Stimulated activated CD4-positive, alpha-beta T cell treated with anti-CD3 and anti-CD28 coated beads, Interleukin-2, amount 100 ng/mL, for 4 hours (primary cell): ENCODE results near the gene TENT5C.

ENCODE experiments used
- DNase-seq: peaks from one replicate; pipeline ENCODE4 v3.0.0-alpha.2; 2020; ENCODE audit warnings: low read depth

The TENT5C gene

DNA sequence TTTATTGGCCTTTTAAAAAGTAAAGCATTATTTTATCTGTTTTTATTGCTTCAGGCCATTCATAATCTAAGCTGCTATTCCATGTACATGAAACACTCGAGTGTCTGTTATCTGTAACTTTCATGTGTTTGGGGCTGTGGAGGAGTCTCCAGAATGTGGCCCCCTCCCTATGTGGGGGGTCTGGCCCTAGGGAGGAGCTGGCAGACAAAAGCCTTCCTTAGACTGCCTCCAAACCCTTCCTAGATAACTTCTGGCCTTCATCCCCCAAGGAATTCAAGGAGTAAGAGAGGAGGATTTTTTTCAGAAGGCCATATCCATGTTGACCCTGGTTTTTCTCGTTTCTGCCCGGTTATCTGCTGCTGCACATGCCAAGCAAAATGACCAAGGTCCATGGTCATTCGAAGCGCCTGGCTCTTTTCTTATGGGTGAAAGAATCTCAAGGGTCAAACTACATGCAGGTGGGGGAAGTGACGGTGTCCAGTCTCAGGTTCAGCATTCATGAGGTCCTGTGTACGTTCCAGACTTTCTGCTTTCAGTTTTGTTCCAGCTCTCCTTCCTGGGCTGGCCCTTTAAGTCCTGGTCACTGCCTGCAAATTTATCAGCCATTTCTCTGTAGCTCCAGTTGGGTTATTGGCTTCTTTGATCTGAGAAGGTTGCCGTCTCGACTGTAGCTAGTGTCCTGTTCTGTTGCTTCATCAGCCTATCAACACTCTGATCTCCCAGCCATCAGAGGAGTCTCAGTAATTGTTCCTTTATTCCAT, 8.3 kb downstream of the TENT5C start:
- no peak for DNase-seq

DNA sequence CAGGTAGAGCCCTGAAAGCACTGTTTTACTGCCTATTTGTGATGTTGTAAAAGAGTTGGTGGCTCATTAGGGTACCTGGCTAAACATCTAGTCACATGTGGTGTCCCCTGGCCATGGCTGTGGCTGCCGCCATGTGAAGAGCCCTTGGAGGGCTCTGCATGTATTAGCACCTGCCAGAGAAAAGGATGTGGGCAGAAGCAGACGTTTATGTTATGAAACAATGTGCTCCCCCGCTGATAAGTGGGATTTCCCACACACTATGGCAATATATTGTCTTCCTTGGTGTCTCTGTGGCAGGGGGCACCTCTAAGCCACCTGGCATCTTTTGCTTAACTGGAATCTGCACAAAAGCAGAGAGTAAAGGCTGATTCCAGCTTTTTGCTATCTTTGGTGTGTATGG, 9.6 kb downstream of the TENT5C start:
- DNase-seq: no peak

DNA sequence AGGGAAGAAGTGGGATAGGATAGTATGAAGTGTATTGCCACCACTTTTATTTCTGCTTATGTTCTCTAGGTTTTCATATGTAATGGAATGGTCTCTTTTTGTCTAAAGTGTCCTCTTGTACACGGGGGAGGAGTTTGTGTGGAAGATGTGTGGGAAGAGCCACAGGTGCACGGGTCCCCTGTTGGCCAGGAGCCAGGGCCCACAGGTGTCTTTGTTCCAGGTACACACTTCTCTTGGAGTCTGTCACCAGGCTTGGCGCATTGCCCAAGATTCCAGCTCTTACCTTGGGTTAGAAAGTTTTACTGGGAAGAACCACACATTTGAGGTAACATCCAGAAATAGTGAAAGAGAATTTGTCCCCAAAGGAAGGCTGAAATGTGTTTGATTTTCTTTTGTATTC, 10.5 kb downstream of the TENT5C start:
- no peak for DNase-seq

DNA sequence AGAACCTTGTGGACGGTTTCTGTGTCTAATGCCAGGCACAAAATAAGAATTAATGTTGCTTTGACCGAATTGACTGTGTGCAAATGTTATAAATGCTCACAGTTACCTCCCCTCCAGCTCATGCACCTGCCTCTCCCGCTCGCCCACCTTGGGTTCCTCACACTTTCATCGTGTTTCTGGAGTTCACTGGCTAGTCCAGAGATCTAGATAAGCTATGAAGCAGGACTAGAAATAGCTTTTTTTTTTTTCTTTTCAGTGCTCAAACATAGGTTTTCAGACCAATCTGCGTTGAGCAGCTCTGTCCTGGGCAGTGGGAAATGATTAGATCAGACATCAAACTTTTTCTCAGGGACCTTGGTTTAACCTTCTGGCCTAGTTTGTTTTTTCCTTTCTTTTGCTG, 11.1 kb downstream of the TENT5C start:
- no peak for DNase-seq

DNA sequence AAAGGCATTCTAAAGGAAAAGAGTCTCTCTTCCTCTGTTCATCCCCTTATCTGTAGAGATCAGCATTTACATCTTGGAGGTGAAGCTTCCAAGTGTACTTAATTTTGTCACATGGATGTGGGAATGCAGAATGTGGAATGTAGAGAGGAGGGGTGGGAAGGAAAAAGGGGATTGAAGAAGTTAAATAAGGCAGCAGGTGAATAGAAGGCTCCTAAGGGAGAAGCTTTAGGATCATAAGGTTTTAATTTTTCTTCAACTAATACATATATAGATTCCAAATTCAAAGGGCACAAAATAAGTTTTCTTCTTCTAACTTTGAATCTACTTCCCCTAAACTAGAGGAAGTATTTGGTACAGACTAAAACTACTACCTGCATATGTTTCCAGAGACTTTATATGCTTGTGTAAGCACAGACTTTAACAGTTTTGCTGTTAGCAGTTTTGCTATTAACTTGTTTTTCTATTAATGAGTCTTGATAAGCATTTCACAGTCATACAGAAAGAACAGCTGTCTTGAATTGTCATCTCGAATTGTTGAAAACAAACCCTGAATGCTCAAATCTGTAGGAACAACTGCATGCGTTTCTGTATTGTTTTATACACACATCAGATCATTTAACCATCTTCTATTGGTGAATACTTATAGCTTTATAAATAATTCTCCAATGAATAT, 12.7 kb downstream of the TENT5C start:
- no peak for DNase-seq

DNA sequence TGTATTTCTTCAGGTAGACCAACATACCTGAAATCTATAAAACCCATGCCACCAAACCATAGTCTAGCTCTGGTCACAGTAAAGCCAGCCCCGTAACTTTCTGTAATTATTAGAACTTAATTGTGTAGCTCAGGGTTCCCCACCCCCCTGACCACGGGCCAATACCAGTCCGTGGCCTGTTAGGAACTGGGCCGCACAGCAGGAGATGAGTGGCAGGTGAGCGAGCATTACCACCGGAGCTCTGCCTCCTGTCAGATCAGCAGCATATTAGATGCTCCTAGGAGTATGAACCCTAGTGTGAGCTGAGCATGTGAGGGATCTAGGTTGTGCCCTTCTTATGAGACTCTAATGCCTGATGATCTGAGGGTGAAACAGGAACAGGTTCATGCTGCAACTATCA, 14.6 kb downstream of the TENT5C start:
- no peak for DNase-seq

DNA sequence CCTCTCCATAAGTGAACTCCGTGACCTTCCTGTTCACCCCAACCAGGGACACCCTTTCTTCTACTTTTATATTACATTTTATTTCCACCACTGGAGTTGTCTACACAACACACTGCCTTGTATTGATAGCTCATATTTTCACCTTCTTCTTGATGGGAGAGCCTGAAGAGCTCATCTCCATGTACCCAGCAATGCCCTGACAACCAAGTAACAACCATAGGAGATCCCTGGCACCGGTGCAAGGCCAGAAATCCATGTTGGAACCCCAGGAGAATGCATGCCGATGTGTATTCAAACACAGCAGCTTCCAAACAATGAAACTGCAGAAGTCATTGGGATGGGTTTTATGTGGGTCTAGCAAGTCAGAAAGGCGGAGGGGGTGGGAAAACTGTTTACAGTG, 15.5 kb downstream of the TENT5C start:
- no peak for DNase-seq

DNA sequence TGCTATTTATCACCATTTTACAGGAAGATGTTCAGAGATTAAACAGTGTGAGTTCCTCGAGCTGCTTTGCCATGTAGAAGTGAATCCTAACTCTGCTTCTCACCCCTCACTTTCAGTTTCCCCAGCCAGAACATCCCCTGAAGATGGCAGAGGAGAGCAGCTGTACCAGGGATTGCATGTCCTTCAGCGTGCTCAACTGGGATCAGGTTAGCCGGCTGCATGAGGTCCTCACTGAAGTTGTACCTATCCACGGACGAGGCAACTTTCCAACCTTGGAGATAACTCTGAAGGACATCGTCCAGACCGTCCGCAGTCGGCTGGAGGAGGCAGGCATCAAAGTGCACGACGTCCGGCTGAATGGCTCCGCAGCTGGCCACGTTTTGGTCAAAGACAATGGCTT, 16.9 kb downstream of the TENT5C start:
- DNase-seq: no peak

DNA sequence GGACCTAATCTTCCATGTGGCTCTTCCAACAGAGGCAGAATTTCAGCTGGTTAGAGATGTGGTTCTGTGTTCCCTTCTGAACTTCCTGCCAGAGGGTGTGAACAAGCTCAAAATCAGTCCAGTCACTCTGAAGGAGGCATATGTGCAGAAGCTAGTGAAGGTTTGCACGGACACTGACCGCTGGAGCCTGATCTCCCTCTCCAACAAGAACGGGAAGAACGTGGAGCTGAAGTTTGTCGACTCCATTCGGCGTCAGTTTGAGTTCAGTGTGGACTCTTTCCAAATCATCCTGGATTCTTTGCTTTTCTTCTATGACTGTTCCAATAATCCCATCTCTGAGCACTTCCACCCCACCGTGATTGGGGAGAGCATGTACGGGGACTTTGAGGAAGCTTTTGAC, 17.3 kb downstream of the TENT5C start:
- DNase-seq: no peak

DNA sequence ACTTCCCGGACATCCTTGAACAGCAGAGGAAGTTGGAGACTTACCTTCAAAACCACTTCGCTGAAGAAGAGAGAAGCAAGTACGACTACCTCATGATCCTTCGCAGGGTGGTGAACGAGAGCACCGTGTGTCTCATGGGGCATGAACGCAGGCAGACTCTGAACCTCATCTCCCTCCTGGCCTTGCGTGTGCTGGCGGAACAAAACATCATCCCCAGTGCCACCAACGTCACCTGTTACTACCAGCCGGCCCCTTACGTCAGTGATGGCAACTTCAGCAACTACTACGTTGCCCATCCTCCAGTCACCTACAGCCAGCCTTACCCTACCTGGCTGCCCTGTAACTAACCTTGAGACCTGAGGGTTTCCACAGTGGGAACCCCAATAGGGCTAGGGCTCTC, 17.9 kb downstream of the TENT5C start:
- DNase-seq: no peak

DNA sequence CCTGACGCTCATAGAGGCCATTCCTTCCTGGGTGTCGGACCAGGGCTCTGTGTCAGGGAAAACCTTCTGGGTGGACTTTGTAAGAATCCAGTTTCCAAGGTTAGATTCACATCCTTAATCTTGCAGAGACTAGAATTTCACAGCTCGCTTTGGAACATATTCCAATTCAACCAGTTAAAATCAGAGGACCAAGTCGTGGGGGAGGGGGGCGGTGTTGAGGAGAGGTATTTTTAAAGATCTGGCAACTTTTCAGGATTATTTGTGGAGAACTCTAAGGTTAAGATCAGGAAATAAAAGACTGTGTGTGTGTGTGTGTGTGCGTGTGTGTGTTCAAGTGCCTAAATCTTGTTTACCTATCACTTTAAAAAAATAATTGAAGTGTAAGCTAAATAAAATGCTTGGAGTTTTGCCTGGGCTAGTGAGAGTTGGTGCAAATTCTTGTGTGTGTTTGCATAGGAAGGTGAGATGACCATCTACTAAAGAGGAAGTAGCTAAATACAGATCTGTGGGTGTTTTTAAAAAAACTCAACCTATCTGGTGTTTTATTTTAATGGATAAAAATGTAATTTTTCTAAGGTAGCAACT, 21.8 kb downstream of the TENT5C start:
- no peak for DNase-seq

DNA sequence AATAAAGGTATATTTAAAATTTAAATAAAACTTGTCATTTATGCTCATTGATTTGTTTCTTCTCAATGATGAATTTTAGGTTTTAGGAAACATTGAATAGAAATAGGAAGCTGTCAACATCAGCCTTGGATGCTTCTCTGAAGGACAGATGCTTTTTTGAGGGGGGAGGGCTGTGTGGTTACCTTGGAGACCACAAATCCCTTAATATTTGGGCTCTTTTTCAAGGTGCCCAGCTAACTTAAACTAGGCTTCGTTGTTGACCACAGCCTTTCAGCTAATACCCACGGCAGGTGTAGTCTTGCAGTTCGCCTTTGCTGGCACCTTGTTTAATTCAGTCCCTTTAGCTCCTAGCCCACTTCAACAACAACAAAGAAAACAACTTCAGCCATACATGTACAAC, 22.5 kb downstream of the TENT5C start:
- DNase-seq: no peak

DNA sequence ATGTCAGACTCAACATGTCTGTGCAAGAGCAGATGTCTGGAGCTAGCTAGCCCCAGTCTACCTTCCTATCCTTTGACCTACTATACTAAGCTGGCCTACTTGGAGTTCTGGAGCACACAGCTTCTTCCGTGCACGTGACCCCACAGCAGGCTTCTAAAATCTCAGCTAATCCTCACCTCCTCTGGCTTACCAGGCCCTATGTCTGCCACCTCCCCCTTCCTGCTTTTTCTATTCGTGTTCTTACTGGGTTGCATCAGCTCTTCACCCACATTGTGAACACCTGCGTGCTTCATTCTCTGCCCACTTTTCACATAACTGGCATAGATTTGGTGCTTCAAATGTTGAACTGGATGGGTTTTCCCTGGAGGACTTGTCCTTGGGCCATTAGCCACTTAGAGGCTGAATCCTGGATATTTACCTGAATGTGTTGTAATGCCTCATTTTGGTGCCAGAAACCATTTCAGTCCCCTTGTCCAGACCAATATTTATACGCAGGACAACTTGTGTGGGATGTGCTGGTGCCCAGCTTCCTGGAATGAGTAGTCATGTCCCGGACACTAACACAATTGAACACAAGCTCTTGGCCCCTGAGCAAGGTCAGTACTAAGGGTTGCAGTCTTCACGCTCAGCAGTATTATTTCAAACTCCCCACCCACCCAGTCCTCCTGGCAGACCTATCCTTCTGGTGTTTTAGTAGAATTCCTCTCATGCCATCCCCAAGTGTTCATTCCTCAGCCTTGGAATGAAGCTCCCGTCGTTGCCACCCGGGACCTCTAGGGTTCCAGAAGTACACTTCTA, 24.0 kb downstream of the TENT5C start:
- no peak for DNase-seq

DNA sequence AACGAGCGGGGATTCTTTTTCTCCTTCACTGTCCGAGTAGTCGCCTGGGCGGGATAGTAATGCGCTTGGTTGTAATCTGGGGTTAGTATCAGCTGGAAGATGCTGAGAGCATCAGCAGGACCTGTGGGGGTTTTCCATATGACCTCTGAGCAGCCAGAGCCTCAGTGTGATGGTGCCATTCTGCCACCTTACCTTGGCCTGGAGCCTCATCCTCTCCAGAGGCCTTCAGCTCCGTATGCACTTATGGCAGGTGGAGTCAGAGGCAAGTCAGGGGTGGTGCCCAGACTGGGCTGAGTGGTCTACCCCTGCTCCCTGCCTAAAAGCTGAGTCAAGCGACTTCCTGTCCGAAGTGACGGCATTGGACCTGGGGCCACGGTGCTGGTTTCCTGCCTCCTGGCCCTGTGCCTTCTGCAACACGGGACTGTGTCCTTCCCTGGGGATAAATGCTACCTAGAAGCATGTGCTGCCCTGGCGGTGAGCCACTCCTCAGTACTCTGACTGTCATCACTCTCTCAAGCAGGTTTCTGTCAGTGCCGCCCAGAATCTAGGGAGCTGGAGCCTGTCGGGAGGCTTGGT, 24.7 kb downstream of the TENT5C start:
- no peak for DNase-seq

DNA sequence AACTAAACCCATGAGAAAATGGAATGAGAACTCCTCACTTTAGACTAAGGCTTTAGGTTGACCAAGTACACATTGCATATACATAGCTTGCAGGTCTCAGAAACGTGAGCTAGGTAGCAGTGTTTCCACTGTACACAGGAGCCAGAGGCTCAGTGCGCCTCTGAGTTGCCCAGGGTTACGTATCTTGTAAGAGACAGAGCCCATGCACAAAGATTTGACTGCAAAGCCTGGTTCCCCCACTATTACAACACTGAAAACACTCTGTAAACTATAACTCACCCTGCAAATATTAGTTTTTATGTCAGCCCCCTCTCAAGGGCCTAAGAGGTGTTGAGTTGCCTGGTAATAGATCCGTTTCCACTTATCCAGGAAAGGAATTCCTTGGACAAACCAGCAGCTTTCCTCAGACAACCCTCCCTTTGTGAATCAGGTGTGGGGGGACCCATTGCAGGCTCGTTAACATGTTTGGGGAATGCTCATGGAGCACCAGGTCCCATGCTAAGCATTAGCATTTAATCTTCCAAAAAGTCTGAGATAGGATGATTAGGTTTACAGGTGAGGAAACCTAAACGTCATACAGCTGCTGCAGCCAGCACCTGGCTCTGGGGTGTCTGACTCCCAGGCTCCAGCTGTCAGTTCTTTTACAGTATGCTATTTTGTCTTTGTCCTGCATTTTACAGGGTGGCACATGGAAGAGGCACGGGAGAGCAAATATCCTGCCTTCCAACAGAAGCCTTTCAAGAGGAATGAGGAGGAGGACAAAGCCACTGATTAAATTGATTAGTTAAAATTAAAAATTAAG, 25.7 kb downstream of the TENT5C start:
- DNase-seq: no peak

DNA sequence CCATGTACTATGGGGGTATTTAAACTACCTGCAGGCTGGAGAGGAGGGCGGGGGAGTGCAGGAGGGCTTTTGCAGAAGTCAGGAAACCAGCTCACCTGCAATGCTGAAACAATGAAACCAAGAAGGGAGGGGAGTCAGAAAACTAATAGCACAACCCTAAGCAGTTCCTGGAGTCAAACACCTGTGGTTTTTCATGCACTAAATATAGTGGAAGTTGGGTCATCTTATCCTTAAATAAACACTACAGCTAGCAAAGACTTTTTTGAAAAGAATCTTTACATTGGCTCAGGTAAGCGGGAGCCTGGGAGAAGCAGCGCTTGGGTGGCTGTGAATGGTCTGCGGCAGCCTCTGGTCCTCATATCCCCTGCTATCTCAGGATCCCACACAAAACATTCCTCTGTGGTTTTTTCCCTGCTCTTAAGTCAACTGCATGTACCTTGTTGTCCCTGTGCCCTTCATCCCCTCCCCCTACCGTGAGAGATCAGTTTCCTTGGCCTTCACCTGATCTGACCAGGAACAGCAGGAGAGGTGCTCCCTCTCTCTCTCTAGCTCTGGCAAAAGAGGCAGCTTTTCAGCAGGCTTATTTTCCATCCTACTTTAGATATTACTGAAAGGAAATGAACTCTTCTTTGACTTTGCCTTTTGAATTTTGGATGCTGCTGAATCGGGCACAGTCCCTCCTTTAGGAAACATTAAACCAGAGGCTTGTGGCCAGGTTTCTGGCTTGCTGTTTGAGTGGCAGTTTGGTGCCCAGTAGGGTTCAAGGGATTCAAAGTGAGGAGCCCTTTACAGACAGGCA, 26.6 kb downstream of the TENT5C start:
- DNase-seq: no peak

DNA sequence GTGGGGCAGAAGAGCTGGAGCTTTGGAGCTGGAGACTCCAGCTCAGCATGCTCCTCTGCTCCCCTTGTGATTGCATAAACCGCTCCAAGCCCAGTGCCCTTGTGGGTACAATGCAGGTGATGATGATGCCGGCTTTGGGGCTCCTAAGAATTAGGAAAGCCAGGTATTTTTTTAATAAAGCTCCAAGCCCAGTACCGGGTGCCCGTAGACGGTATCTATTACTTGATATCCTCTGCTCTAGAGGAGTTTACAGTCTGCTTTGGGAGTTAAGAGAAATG, 27.2 kb downstream of the TENT5C start:
- no peak for DNase-seq

DNA sequence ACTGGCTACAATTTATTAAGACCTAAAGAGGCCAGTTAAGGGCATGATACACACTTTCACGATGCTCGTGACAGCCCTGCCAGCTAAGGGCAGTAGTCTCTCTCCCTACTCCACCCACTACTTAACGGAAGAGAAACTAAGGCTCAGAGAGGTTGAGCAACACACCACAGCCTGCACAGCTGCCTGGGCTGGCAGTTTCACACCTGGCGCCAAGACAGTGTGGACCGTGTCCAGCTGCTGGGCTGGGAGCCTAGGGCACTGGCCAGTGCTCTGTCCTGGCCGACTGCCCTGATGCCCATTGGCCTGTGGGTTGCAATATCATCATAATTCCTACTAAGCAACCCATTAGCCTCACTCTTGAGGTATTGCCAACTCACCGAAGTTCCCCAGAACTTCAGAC, 27.6 kb downstream of the TENT5C start:
- no peak for DNase-seq

DNA sequence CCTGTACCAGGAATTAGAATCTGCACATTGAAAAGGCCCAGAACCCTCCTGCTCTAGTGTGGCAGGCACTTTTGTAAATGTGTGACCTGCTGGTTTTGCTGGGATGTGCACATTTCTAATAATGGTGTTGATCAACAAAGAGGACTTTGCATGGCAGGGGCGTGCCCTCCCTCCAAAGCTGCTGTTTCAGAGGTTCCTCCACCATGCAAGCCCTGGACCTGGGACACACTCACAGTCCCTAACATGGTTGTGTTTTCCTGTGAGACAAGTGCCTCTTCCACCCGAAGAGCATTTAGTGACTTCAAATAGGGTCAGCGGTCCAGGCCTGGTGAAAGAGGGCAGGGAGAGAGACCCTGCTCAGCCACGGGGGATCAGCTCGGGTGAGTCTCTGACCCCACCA, 28.1 kb downstream of the TENT5C start:
- DNase-seq: no peak

DNA sequence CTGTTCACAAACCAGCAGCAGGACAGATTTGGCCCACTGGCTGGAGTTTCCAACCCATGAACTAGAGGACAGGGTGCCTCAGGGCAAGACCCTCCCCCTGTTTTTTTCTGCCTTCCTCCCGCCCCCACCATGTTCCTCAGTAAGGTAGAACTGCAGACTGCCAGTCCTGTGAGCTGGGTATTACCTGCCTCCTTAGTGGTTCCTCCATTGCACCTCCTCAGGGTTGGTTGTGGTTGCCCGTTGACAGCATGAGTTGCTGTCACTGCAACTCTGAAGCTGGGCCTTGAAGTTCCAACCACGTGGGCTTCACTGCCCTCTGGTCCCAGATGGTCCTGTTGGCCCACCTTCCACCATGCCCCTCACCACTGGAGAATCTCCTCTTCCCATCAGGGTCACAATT, 28.8 kb downstream of the TENT5C start:
- DNase-seq: no peak

DNA sequence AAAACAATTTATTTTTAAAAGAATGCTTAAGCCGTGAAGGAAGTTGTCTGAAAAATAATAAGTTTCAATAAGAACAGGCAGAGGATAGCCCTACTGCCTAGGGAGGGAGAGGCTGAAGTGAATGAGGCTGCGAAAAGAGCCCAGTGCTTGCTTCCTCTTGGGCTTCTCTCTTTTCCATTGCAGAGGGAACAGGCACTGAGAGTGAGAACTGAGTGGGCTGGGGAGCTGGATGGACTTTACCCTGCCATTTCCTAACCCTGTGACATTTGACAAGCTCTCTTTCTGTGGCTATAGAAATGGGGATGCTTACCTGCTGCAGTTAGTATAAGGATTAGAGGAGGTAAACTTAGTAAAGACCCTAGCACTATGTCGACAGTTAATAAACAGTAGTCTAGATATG, 30.0 kb downstream of the TENT5C start:
- DNase-seq: no peak
